ENCODE results near the gene TCP1. TPM values are rescaled to one million over a fixed set of nuclear protein-coding genes. Genes with fewer than 3 reads are reported as not detected.
A peak's percentile ranks its signal among the peaks of the same experiment; 100 is the strongest.

The TCP1 gene
- total and polyA plus RNA-seq, 8 donors: 43.7 to 91.7 (median 75.2) TPM

GRCh38 chr6:159808647-159809046, 19.2 kb upstream of the TCP1 start:
- H3K4me1 ChIP-seq: peaks cover 0 to 6% (median 3%) of the 10 kb centered on the region in 3 donors
- WGBS, 2 donors: 79 to 83% methylated on average over 6 of the region's 6 CpGs
- DNase-seq: peak in 1 of 6 donors; percentile 25
- intact Hi-C loops (cut with DNase I): no loop called here
- no peaks in the 10 kb centered on the region for H3K36me3 ChIP-seq
- ATAC-seq: no peak
- H3K9me3 ChIP-seq: no peaks in the 10 kb centered on the region
- no peak overlapping the region for H3K27ac ChIP-seq
- TF ChIP-seq, protein P1, sequence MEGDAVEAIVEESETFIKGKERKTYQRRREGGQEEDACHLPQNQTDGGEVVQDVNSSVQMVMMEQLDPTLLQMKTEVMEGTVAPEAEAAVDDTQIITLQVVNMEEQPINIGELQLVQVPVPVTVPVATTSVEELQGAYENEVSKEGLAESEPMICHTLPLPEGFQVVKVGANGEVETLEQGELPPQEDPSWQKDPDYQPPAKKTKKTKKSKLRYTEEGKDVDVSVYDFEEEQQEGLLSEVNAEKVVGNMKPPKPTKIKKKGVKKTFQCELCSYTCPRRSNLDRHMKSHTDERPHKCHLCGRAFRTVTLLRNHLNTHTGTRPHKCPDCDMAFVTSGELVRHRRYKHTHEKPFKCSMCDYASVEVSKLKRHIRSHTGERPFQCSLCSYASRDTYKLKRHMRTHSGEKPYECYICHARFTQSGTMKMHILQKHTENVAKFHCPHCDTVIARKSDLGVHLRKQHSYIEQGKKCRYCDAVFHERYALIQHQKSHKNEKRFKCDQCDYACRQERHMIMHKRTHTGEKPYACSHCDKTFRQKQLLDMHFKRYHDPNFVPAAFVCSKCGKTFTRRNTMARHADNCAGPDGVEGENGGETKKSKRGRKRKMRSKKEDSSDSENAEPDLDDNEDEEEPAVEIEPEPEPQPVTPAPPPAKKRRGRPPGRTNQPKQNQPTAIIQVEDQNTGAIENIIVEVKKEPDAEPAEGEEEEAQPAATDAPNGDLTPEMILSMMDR (IDR thresholded peaks at IDR 0.05): no peak
- H3K27me3 ChIP-seq: no peaks in the 10 kb centered on the region
- FAIRE-seq: no peak
- no peak overlapping the region for H3K4me3 ChIP-seq

DNA sequence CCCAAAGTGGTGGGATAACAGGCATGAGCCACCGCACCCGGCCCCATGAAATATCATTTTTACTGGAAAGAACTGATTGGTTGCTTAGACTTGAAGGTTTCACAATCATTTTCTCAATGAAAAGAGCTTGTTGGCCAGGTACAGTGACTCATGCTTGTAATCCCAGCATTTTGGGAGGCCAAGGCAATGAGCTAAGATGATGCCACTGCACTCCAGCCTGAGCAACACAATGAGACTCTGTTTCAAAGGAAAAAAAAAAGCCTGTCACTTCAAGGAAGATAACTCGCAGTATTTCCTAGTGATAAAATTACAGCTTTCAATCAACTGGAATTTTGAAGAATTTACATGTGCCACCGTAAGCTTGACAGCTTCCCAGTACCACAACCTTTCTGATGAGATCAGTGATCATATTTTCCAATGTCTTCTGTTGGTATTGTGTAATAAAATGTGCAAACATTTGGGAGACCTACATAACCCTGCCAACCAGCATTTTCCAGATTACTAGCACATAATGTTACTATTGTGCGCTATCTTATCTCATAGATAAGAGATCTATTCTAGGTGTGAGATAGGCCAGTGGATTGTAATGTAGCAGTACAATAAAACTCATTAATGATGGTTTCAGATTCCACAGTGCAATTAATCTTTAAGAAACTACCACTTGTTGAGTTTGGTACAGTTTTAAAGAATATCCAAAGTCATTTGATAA, 17.9 kb upstream of the TCP1 start:
- no peaks in the 10 kb centered on the region for H3K36me3 ChIP-seq
- no peaks in the 10 kb centered on the region for H3K9me3 ChIP-seq
- intact Hi-C loops (cut with DNase I): no loop called here
- H3K27ac ChIP-seq: peak overlapping the region; percentile 38 to 70 (median 64)
- FAIRE-seq (no peak), DNase-seq (peak in 2 of 6 donors; percentile 37 to 46), ATAC-seq (peak; percentile 77 to 88 (median 83))
- H3K27me3 ChIP-seq: no peaks in the 10 kb centered on the region
- H3K4me3 ChIP-seq: no peak overlapping the region
- H3K4me1 ChIP-seq: peaks cover 0 to 6% (median 3%) of the 10 kb centered on the region in 3 donors
- WGBS, 2 donors: 52 to 71% methylated on average over 5 of the region's 5 CpGs
- TF ChIP-seq, protein P1 (IDR thresholded peaks at IDR 0.05): no peak

- intact Hi-C loops (cut with DNase I): no loop called here
- DNase-seq: peak in 1 of 6 donors; percentile 18
- no peak for ATAC-seq
- Histone ChIP-seq H3K27me3 (no peaks in the 10 kb centered on the region), H3K4me1 (no peaks in the 10 kb centered on the region), H3K9me3 (no peaks in the 10 kb centered on the region), H3K4me3 (no peak overlapping the region), H3K27ac (peak overlapping the region in 1 of 4 donors; percentile 70), H3K36me3 (no peaks in the 10 kb centered on the region)
- WGBS, 2 donors: 83 to 86% methylated on average over 9 of the region's 9 CpGs
- FAIRE-seq: no peak
- TF ChIP-seq, protein P1 (IDR thresholded peaks at IDR 0.05): no peak
These were observed 16.6 kb upstream of the TCP1 start for GRCh38 chr6:159806021-159806458.

DNA sequence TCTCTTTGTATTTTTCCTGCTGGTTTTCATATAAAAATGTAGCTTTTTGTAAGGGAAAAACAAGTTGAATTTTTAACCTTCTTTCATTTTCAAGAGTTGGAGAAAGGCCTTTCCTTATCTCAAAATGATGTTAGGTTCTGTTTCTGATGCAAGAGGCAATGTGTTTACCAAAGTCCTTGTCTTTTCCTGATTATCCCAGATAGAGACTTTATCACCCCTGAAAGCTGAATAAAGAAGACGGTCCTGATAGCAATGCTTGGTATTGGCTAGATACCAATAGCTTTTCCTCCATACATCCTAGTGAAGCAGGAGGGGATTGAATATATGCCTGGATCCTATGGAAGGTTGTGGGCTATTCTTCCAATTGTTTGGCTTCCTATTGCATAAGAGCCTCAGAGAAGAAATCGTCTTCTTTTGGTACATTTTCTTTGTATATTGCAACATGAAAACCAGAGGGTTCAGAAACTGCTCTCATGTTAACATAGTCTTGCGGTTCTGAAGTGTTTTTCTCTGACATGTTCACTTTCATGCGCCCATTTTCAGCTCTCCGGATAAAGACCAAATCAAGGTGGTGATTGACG, 16.1 kb upstream of the TCP1 start:
- no peaks in the 10 kb centered on the region for H3K27me3 ChIP-seq
- FAIRE-seq (no peak), DNase-seq (no peak), ATAC-seq (no peak)
- WGBS, 2 donors: 82 to 87% methylated on average over 6 of the region's 6 CpGs
- H3K9me3 ChIP-seq: no peaks in the 10 kb centered on the region
- no peaks in the 10 kb centered on the region for H3K4me1 ChIP-seq
- intact Hi-C loops (cut with DNase I): no loop called here
- H3K36me3 ChIP-seq: no peaks in the 10 kb centered on the region
- H3K4me3 ChIP-seq: no peak overlapping the region
- no peak overlapping the region for H3K27ac ChIP-seq
- TF ChIP-seq, protein P1 (IDR thresholded peaks at IDR 0.05): no peak

- intact Hi-C loops (cut with DNase I): no loop called here
- no peaks in the 10 kb centered on the region for H3K9me3 ChIP-seq
- H3K4me1 ChIP-seq: no peaks in the 10 kb centered on the region
- H3K36me3 ChIP-seq: no peaks in the 10 kb centered on the region
- no peak for FAIRE-seq
- no peak for ATAC-seq
- no peak overlapping the region for H3K4me3 ChIP-seq
- no peak overlapping the region for H3K27ac ChIP-seq
- DNase-seq: no peak
- no peaks in the 10 kb centered on the region for H3K27me3 ChIP-seq
- TF ChIP-seq, protein P1 (IDR thresholded peaks at IDR 0.05): no peak
- 82 to 84% methylated on average over 10 of the region's 10 CpGs for WGBS, 2 donors
These were observed 15.1 kb upstream of the TCP1 start for GRCh38 chr6:159804504-159804903.
